GM19193 (cell line): ENCODE measurements around the gene ANKS1A.

Source experiments
- POLR2A ChIP-seq: IDR thresholded peaks from 4 replicates; pipeline ENCODE4 v1.6.1; 2011; ENCODE audit not compliant: insufficient read depth, insufficient read length; ENCODE audit errors: extremely low read depth

ANKS1A gene, protein sequence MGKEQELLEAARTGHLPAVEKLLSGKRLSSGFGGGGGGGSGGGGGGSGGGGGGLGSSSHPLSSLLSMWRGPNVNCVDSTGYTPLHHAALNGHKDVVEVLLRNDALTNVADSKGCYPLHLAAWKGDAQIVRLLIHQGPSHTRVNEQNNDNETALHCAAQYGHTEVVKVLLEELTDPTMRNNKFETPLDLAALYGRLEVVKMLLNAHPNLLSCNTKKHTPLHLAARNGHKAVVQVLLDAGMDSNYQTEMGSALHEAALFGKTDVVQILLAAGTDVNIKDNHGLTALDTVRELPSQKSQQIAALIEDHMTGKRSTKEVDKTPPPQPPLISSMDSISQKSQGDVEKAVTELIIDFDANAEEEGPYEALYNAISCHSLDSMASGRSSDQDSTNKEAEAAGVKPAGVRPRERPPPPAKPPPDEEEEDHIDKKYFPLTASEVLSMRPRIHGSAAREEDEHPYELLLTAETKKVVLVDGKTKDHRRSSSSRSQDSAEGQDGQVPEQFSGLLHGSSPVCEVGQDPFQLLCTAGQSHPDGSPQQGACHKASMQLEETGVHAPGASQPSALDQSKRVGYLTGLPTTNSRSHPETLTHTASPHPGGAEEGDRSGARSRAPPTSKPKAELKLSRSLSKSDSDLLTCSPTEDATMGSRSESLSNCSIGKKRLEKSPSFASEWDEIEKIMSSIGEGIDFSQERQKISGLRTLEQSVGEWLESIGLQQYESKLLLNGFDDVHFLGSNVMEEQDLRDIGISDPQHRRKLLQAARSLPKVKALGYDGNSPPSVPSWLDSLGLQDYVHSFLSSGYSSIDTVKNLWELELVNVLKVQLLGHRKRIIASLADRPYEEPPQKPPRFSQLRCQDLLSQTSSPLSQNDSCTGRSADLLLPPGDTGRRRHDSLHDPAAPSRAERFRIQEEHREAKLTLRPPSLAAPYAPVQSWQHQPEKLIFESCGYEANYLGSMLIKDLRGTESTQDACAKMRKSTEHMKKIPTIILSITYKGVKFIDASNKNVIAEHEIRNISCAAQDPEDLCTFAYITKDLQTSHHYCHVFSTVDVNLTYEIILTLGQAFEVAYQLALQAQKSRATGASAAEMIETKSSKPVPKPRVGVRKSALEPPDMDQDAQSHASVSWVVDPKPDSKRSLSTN

DNA sequence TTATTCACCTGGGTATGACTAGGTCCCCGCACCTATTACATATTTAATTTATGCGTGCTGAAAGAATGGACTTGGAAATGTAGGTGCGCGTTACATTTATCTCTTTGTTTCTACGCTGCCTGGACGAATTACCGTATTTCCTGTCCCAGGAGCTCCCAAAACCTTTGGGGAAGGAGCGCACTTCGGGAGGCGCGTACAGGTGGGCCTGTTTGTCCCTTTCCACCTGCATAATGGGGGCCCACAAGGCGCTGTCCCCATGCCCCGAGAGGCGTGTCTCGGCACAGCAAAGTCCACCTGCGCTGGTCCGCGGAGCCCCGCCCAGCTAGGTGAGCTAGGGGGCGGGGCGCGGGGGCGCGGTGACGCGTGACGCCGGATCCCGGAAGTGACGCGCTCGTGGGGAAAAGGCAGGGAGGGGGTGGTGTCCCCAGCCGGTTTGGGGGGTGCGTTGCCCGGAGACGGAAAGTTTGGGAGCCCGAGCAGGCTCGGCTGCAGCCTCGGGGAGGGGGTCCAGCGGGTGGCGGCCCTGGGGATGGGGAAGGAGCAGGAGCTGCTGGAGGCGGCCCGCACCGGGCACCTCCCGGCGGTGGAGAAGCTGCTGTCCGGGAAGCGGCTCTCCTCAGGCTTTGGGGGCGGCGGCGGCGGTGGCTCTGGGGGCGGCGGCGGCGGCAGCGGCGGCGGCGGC is at the start of gene ANKS1A:
Gene ANKS1A, plus strand, starts transcription at position 382 of the 682 bp plus-strand sequence. Its CDS starts 148 bp downstream, at position 530.
- TF ChIP-seq POLR2A, result peak; percentile 50

DNA sequence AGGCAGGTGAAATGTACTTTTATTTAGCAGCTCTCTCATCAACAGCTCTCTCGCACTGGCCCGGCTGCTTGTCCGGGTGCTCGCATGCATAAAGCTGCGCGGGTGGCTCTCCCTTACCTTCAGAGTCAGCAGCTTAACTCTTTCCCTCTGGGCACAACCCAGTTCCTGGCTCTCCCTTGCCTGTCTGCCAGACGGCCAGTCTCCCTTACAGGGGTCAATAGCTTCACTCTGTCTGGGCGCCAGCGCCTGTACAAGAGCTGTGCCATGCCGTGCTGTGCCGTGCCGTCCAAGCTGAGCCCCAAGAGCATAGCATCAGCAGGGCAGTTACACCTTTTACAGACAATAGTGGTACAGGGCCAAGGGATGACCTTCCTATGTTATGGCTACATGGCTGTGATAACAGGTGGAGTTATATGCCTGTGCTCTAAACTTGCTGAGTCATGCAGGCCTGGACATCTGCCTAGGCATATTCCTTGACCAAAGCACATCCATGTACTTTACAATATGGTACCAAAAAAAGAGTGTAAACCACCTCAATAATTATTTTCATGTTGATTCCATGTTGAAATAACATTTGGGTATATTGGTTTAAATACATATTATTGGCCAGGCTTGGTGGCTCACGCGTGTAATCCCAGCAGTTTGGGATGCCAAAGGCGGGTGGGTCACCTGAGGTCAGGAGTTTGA is 49.2 kb upstream of the ANKS1A start:
- no peak for TF ChIP-seq POLR2A

DNA sequence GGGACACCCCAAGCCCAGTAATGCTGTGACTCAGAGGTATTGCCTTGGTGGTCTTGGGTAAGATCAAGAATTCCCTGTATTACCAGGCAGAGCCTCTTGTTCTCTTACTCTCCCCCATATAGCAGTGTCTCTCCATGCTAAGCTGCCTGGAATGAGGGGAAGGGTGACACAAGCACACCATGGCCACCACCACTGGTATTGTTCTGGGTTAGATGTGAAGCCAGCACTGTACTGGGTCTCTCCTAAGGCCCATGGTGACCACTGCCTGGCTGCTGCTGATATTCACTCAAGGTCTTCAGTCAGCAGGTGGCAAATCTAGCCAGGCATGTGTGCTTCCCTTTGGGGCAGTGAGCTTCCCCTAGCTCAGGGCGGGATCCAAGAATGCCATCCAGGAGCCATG is 37.7 kb upstream of the ANKS1A start:
- no peak for TF ChIP-seq POLR2A

DNA sequence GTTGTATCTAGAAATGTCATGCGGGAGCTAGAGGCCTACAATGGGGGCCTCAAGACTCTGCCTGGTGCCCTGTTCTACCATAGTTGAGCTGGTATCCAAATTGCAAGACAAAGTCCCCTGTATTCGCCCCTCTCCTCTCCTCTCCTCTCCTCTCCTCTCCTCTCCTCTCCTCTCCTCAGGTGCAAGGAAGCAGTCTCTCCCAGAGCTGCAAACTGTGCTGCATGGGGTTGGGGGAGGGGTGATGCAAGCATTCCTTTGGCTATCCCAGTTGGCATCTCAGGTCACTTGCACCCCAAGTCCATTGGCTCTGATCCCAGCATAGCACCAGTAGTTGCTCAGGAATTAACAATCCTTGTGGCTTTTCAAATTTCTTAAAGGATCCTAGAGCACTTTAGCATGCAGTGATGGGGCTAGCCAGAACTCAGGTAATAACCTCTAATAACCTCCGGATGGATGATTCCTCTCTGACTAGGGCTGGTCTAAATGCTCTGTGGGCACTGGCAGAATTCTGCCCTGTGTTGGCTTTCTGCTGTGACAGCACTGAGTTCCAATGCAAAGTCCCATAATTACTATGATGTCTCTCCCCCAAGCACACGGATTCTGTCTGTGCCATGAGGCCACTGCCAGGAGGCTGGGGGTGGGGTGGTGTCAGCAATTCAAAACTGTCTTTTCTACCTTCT is 36.5 kb upstream of the ANKS1A start:
- TF ChIP-seq POLR2A, result no peak

DNA sequence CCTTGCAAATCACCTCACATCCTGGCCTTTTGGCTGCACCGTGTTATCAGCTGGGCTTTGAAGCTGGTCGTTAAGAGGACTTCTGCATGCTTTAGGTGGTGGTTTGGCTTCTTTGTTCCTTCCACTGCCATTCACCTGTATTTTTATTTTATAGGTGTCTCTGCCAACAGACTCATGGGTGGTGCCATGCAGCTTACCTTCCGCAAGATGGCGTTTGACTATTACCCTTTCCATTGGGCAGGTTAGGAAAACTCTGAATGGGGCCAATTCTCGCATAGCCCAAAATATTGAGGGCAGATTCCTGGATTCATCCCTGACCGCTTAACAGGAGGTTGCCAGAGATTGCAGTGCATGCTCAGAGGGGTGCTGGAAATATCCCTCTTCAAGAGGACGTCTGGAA is 33.6 kb upstream of the ANKS1A start:
- no peak for TF ChIP-seq POLR2A

DNA sequence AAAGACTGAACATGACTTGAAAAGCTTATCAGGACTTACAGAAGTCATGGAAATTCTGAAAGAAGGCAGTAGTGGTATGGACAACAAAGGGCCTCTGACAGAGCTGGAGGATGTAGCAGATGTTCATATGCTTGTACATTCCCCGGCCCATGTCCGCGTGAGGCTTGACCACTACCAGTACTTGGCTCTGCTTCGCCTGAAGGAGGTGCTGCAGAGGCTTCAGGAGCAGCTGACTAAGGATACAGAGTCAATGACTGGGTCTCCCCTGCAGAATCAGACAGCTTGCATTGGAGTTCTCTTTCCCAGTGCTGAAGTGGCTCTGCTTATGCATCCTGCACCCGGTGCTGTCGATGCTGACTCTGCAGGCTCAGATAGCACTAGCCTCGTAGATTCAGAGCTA is 30.4 kb upstream of the ANKS1A start:
- no peak for TF ChIP-seq POLR2A

DNA sequence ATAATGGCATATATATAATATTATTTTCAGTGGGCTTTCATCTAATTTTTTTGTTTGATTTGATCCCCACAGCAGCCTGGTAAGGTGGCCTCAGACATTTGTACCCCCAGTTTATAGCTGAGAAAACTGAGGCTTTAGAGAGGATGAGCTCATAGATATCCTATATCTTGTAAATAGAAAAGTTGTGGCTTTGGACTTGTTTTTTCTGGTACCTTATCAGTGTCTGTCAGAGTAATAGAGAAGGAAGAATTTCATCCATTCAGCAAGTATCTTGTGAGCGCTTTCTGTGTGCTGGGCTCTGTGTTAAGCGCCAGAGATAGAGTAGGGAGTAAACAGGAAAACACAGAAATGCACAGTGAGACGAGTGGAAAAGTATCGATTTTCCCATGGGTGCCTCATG is 29.1 kb upstream of the ANKS1A start:
- no peak for TF ChIP-seq POLR2A

DNA sequence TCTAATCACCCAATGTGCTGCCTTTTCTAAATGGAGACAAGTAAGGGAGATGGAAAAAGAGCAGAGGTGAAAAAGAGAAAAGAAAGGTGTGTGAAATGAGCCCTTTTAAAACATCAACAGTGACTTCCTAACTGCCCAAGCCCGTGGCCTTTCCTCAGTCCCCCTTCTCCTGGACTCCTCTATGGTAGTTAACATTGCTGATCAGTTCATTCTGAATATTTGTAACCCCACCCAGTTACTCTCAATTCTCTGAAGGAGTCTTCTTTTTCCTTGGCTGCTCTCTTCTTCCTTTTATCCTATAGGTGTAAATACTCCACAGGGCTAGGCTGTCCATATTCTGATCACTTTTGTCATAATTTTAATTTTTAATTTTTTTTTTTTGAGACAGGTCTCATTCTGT is 28.3 kb upstream of the ANKS1A start:
- TF ChIP-seq POLR2A, result no peak

DNA sequence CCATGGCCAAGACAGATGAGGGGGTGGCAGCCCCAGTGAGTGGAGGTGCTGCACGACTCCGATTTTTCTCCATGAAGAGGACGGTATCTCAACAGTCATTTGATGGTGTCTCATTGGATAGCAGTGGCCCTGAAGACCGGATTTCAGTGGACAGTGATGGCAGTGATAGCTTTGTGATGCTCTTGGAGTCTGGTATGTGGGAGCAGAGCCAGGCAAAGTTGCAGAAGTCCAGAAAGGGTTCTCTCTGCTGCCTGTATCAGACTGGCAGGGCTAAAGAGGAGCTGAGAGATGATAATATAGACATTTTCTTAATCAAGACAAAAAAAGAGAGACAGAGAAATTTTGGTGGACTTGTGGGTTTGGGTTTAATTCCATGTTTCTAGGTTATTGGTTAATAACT is 25.0 kb upstream of the ANKS1A start:
- TF ChIP-seq POLR2A, result no peak

DNA sequence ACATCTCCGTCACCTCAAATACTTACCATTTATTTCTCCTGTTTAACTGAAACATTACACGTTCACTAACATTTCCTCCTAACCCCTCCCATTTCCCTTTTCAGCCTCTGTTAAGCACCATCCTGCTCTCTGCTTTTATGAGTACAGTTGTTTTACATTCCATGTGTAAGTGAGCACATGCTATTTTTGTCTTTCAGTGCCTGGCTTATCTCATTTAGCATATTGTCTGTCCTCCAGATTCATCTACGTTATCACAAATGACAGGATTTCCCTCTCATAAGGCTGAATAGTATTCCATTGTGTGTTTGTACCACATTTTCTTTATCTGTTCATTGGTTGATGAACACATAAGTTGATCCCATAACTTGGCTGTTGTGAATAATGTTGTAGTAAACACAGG is 23.9 kb upstream of the ANKS1A start:
- TF ChIP-seq POLR2A, result no peak

DNA sequence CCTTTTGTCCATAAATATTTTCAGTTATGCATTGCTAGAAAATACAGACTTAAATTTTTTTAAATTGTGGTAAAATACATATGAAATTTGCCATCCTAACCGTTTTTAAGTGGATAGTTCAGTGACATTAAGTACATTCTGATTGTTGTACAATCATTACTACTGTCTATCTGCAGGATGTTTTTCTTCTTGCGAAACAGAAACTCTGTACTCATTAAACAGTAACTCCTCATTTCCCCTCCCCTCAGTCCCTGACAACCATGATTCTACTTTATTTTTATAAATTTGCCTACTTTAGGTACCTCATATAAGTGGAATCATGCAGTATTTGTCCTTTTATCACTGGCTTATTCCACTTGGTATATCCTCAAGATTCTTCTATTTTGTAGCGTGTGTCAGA is 22.5 kb upstream of the ANKS1A start:
- TF ChIP-seq POLR2A, result no peak

DNA sequence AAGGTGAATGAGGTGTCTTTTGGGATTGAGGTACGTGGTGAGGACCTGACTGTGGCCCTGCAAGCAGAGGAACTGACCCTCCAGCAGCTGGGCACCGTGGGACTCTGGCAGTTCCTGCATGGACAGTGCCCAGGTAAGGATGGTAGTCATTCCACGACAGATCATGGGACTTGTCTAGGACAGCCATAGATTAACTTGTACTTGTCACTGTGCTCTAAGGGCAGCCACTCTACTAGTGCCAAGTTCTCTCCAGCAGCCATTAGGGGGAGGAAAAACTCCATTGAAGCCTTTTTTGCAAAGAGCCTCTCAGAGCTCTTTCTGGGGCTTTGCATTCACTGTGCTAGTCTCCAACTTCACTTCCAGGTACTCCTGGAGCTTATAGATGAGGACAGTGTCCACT is 21.6 kb upstream of the ANKS1A start:
- TF ChIP-seq POLR2A, result no peak

DNA sequence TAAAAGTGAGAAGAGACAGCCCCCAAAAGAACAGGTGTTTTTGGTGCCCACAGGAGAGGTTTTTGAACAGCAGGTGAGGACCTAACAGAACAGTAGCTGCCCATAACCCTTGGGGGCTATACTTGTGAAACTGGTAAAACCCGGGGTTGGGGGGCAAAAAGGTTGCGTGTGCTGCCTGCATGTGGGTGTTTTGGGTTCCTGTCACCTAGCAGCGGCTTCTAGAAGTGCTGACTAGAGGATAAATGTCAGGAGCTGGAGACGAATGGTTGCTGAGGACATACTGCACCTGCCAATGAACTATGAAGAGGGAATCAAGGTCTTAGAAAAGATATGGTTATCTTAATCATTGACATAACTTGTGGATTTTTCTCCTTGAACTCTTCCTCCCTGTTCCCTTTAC is 17.2 kb upstream of the ANKS1A start:
- TF ChIP-seq POLR2A, result no peak

DNA sequence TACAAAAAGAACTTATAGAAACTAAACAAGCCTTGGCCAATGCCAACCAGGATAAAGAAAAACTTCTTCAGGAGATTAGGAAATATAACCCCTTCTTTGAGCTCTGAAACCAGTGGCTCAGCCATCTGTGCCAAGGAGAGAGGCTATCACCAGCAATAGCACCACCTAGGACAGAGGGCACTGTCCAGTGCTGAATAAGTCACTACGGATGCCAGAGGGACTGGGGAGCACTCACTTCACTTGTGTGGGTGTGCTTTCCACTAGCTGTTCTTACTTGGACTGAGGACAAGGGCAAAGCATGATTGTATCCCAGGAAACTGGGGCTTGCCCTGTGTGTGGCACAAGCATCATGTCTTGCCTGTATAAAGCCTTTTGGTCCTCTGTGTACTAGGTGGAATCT is 16.7 kb upstream of the ANKS1A start:
- no peak for TF ChIP-seq POLR2A
